ENCODE measurements around the gene BCHE.

GRCh38 chr3:165885558-165886270 lies 48.5 kb upstream of the BCHE start:
- TF ChIP-seq POLR2A (IDR thresholded peaks at IDR 0.05), result no peak
- no peak for TF ChIP-seq CTCF (IDR thresholded peaks at IDR 0.05)

Measured in lower leg skin (tissue), 3 donors.